ENCODE results near the gene ARID2. TPM values are rescaled to one million over a fixed set of nuclear protein-coding genes. Genes with fewer than 3 reads are reported as not detected.

ARID2 gene
- total RNA-seq, 2 donors from 2014 or later = 19.1 to 26.2 TPM

GRCh38 chr12:45948546-45948945 lies 219.0 kb downstream of the ARID2 start:
- Histone ChIP-seq H3K9me3 (no peaks in the 10 kb centered on the region), H3K36me3 (replicated peaks in 1 of 2; ENCODE audit: insufficient read depth in 1 of 2, low read depth in 2 of 2) (peaks cover 0 to 10% of the 10 kb centered on the region in 2 donors), H3K4me1 (no peaks in the 10 kb centered on the region), H3K27ac (no peak overlapping the region), H3K4me3 (no peak overlapping the region), H3K27me3 (no peaks in the 10 kb centered on the region)
- TF ChIP-seq CTCF (IDR thresholded peaks at IDR 0.05) = no peak
- no peak for TF ChIP-seq POLR2A (IDR thresholded peaks at IDR 0.05)
- intact Hi-C loops (cut with DNase I) = no loop called here
- DNase-seq = no peak
- ATAC-seq = no peak

Small RNA genes lying within 50 kb of the gene (small RNA-seq; reads per million reads assigned to genes)
- not detected for gene RN7SL246P

Data from body of pancreas (tissue), 4 donors.